ENCODE data around the gene COX4I2.

Gene COX4I2

GRCh38 chr20:31678389-31679356, 41.0 kb downstream of the COX4I2 start:
- DNase-seq: no peak

- DNase-seq: no peak
Observed at GRCh38 chr20:31679357-31680285, 41.9 kb downstream of the COX4I2 start.

- no peak for DNase-seq
Observed at GRCh38 chr20:31680286-31681127, 42.8 kb downstream of the COX4I2 start.

- no peak for DNase-seq
Observed at GRCh38 chr20:31681128-31681727, 43.5 kb downstream of the COX4I2 start.

- DNase-seq: no peak
Observed at GRCh38 chr20:31681769-31682168, 44.1 kb downstream of the COX4I2 start.

GRCh38 chr20:31682352-31682751, 44.6 kb downstream of the COX4I2 start:
- no peak for DNase-seq

GRCh38 chr20:31682927-31683326, 45.2 kb downstream of the COX4I2 start:
- no peak for DNase-seq

- peak; percentile 52 for DNase-seq
Observed at GRCh38 chr20:31684153-31685015, 46.7 kb downstream of the COX4I2 start.

- DNase-seq: no peak
Observed at GRCh38 chr20:31685853-31686643, 48.3 kb downstream of the COX4I2 start.

- no peak for DNase-seq
Observed at GRCh38 chr20:31687777-31688176, 50.1 kb downstream of the COX4I2 start.

GRCh38 chr20:31689141-31689540, 51.4 kb downstream of the COX4I2 start:
- no peak for DNase-seq

- DNase-seq: no peak
Observed at GRCh38 chr20:31690124-31690666, 52.5 kb downstream of the COX4I2 start.

- DNase-seq: no peak
Observed at GRCh38 chr20:31691646-31692275, 54.0 kb downstream of the COX4I2 start.

GRCh38 chr20:31693402-31693801, 55.7 kb downstream of the COX4I2 start:
- no peak for DNase-seq

GRCh38 chr20:31693987-31694661, 56.4 kb downstream of the COX4I2 start:
- no peak for DNase-seq

Data from activated CD4-positive, alpha-beta T cell treated with anti-CD3 and anti-CD28 coated beads, Interleukin-10, Interleukin-2, amounts not matched to agents 100 ng/mL and 50 ng/mL, durations not matched to agents 16 hours and 8 hours (primary cell).